Activated T-cell treated with anti-CD3 and anti-CD28 coated beads, Interleukin-2, amount 50 U/mL, for 72 hours (primary cell): ENCODE measurements around the gene SSBP3. TPM values are rescaled to one million over a fixed set of nuclear protein-coding genes. Genes with fewer than 3 reads are reported as not detected.
A peak's percentile ranks its signal among the peaks of the same experiment; 100 is the strongest.
"Not testable (repeated sequence)": the region's sequence is repeated elsewhere in the genome, so short reads cannot be mapped to it uniquely, and the experiment has no call there.

Experiments used
- ATAC-seq, 2 donors: fragments of 150-1000 bp; cut with Tn5 transposase; replicated peaks in 1 of 2; 2 replicates each; pipeline ENCODE4 v1.10.0; 2021; ENCODE audit warnings: moderate library complexity in 2 of 2, mild to moderate bottlenecking in 1 of 2
- DNase-seq, 2 donors: peaks; one replicate each; pipeline ENCODE4 v3.0.0; 2021 to 2022; ENCODE audit warnings: mixed read lengths in 1 of 2
- H3K27ac Mint-ChIP-seq: one replicate; pipeline ENCODE4 v1.8.0; 2022; ENCODE audit warnings: mild to moderate bottlenecking, moderate library complexity, mixed read lengths
- H3K27me3 Mint-ChIP-seq: one replicate; pipeline ENCODE4 v1.8.0; 2022; ENCODE audit warnings: low read depth, mixed read lengths
- H3K36me3 Mint-ChIP-seq, 2 donors: one replicate each; pipeline ENCODE4 v1.8.0; 2022; ENCODE audit warnings: mixed read lengths in 2 of 2, mild to moderate bottlenecking in 1 of 2; ENCODE audit not compliant: insufficient read depth in 2 of 2
- H3K4me1 Mint-ChIP-seq: one replicate; pipeline ENCODE4 v1.8.0; 2022; ENCODE audit warnings: low read depth, mixed read lengths
- H3K4me3 Mint-ChIP-seq, 2 donors: one replicate each; pipeline ENCODE4 v1.8.0; 2022; ENCODE audit warnings: mild to moderate bottlenecking in 2 of 2, mixed read lengths in 2 of 2, moderate library complexity in 2 of 2
- H3K9me3 Mint-ChIP-seq, 2 donors: one replicate each; pipeline ENCODE4 v1.8.0; 2022; ENCODE audit warnings: mixed read lengths in 2 of 2
- total RNA-seq, 2 donors: library from RNA; stranded (reverse); gene quantifications; one replicate each; pipeline ENCODE4 v1.2.3, GENCODE V29; 2022

Gene SSBP3
- total RNA-seq, 2 donors from 2014 or later, result 70.1 to 84.9 TPM

GRCh38 chr1:54240741-54241335, 165.4 kb downstream of the SSBP3 start:
- peaks cover 9% of the 10 kb centered on the region for H3K4me1 Mint-ChIP-seq
- H3K4me3 Mint-ChIP-seq, result no peak overlapping the region
- H3K9me3 Mint-ChIP-seq, result no peaks in the 10 kb centered on the region
- H3K36me3 Mint-ChIP-seq, result peaks cover 2 to 4% of the 10 kb centered on the region in 2 donors
- peak in 1 of 2 donors; percentile 25 for ATAC-seq
- no peaks in the 10 kb centered on the region for H3K27me3 Mint-ChIP-seq
- no peak overlapping the region for H3K27ac Mint-ChIP-seq
- DNase-seq, result no peak

- H3K36me3 Mint-ChIP-seq, result peaks cover 2 to 4% of the 10 kb centered on the region in 2 donors
- H3K4me1 Mint-ChIP-seq, result peaks cover 9% of the 10 kb centered on the region
- no peak overlapping the region for H3K4me3 Mint-ChIP-seq
- ATAC-seq (no peak), DNase-seq (no peak)
- H3K27ac Mint-ChIP-seq, result no peak overlapping the region
- no peaks in the 10 kb centered on the region for H3K27me3 Mint-ChIP-seq
- H3K9me3 Mint-ChIP-seq, result no peaks in the 10 kb centered on the region
Observed at GRCh38 chr1:54239631-54240031, 166.6 kb downstream of the SSBP3 start.

GRCh38 chr1:54239035-54239383, 167.2 kb downstream of the SSBP3 start:
- Mint-ChIP-seq H3K4me3 (no peak overlapping the region), H3K27me3 (no peaks in the 10 kb centered on the region), H3K9me3 (no peaks in the 10 kb centered on the region), H3K4me1 (peaks cover 9% of the 10 kb centered on the region), H3K27ac (no peak overlapping the region), H3K36me3 (peaks cover 2 to 4% of the 10 kb centered on the region in 2 donors)
- ATAC-seq, result no peak
- no peak for DNase-seq

DNA sequence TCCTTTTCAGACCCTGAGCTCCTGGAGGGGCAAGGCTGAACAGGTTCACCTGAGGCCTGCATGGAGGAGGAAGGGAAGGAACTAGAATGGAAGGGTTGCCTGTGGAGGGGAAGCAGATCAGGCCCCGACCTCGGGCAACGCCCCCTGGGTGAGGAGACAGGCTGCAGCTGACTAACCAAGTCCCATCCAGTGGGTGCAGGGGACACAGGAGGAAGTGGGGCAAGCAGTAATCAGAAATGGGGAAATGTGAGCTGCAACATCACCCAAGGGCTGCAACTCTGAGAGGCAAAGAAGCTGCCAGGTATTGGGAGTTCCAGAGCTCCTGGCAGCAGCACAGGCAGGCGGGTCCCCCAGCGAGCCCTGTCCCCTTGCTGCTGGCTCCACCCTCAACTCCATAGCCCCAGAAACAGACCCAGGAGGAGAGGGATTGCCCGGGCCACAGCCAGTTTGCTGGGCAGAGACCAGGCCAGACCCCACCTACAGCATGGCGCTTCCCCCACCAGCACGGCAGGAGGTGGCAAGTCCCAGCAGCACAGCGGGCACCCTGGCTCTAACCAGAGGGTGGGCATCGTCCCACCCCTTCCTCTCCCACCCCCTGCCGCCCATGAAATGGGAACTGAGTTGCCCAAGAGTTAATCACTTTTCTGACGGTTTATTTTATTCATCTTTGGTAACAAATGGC, 167.7 kb downstream of the SSBP3 start:
- Mint-ChIP-seq H3K27me3 (no peaks in the 10 kb centered on the region), H3K27ac (no peak overlapping the region)

DNA sequence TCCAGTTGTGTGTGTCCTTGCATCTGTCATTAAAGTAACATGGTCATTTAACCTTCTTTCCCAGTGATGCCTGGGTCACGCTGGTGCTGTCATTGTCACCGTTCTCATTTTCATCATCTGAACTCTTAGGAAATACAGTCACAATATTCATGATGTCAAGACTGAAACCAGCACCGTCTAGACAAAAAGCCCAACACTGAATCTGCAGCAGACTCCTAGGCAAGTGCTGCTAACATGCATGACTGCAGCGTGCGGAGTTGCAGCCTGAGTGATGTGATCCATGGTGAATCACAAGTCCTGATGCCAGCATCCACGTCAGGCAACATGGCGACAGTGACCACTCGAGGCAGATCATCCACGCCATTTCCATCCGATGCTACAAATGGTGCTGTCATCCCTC, 168.6 kb downstream of the SSBP3 start:
- ATAC-seq (no peak), DNase-seq (no peak)
- H3K4me3 Mint-ChIP-seq, result no peak overlapping the region
- H3K36me3 Mint-ChIP-seq, result peaks cover 2 to 4% of the 10 kb centered on the region in 2 donors
- H3K9me3 Mint-ChIP-seq, result no peaks in the 10 kb centered on the region
- H3K27ac Mint-ChIP-seq, result no peak overlapping the region
- H3K27me3 Mint-ChIP-seq, result no peaks in the 10 kb centered on the region
- H3K4me1 Mint-ChIP-seq, result peaks cover 9% of the 10 kb centered on the region

More for the DNA sequence above, 167.7 kb downstream of the SSBP3 start:
- peaks cover 9% of the 10 kb centered on the region for H3K4me1 Mint-ChIP-seq
- no peak overlapping the region for H3K4me3 Mint-ChIP-seq
- ATAC-seq (no peak), DNase-seq (no peak)
- H3K9me3 Mint-ChIP-seq, result no peaks in the 10 kb centered on the region
- H3K36me3 Mint-ChIP-seq, result peaks cover 2 to 4% of the 10 kb centered on the region in 2 donors

- no peaks in the 10 kb centered on the region for H3K27me3 Mint-ChIP-seq
- ATAC-seq (no peak), DNase-seq (no peak)
- H3K36me3 Mint-ChIP-seq, result peaks cover 2 to 4% of the 10 kb centered on the region in 2 donors
- H3K27ac Mint-ChIP-seq, result no peak overlapping the region
- H3K9me3 Mint-ChIP-seq, result no peaks in the 10 kb centered on the region
- H3K4me3 Mint-ChIP-seq, result no peak overlapping the region
- H3K4me1 Mint-ChIP-seq, result peaks cover 32% of the 10 kb centered on the region
Observed at GRCh38 chr1:54234284-54234683, 171.9 kb downstream of the SSBP3 start.

DNA sequence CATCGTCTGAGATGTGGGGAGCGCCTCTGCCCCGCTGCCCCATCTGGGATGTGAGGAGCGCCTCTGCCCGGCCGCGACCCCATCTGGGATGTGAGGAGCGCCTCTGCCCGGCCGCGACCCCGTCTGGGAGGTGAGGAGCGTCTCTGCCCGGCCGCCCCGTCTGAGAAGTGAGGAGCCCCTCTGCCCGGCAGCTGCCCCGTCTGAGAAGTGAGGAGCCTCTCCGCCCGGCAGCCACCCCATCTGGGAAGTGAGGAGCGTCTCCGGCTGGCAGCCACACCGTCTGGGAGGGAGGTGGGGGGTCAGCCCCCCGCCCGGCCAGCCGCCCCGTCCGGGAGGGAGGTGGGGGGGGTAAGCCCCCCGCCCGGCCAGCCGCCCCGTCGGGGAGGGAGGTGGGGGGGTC, 173.0 kb downstream of the SSBP3 start:
- ATAC-seq, H3K4me3 Mint-ChIP-seq, H3K9me3 Mint-ChIP-seq, H3K27ac Mint-ChIP-seq, H3K36me3 Mint-ChIP-seq, H3K27me3 Mint-ChIP-seq, DNase-seq: not testable (repeated sequence)
- H3K4me1 Mint-ChIP-seq, result peaks cover 39% of the 10 kb centered on the region

DNA sequence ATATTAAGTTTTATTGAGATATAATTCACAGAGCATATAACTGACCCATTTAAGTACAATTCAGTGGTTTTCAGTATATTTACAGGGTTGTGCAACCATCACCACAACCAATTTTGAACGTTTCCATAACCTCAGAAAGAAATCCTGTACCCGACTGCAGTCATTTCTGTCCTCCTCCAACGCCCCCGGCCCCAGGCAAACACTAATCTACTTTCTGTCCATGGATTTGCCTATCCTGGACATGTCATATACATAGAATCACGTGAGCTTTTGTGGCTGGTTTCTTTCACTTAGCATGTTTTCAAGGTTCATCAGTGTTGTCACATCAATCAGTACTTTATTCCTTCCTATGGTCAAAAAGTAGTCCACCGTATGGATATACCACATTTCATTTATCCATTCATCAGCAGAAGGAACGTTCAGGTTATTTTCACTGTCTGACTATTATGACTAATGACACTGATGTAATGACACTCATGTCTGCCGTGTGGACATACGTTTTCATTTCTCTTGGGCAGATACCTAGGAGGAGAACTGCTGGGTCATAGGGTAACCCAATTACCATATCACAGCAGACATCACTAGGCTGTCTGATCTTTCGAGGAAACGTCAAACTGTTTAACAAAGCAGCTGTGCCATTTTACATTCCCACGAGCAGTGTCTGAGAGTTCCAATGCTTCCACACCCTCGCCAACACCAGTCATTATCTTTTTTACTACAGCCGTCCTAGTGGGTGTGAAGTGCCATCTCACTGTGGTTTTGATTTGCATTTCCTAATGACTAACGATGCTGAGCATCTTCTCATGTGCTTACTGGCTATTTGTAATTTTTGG, 175.5 kb downstream of the SSBP3 start:
- Mint-ChIP-seq H3K36me3 (no peaks in the 10 kb centered on the region), H3K4me1 (peaks cover 43% of the 10 kb centered on the region), H3K9me3 (no peaks in the 10 kb centered on the region), H3K27ac (peak overlapping the region; percentile 55), H3K4me3 (peak overlapping the region; percentile 13 to 48), H3K27me3 (no peaks in the 10 kb centered on the region)
- DNase-seq, result peak; percentile 60 to 63
- peak; percentile 55 to 74 for ATAC-seq

GRCh38 chr1:54229281-54229891, 176.8 kb downstream of the SSBP3 start:
- H3K27ac Mint-ChIP-seq, result peak overlapping the region; percentile 84
- H3K4me3 Mint-ChIP-seq, result peak overlapping the region; percentile 46 to 48
- ATAC-seq (peak; percentile 48 to 60), DNase-seq (peak; percentile 40 to 42)
- H3K36me3 Mint-ChIP-seq, result peaks cover 2 to 3% of the 10 kb centered on the region in 2 donors
- no peaks in the 10 kb centered on the region for H3K27me3 Mint-ChIP-seq
- no peaks in the 10 kb centered on the region for H3K9me3 Mint-ChIP-seq
- peaks cover 43% of the 10 kb centered on the region for H3K4me1 Mint-ChIP-seq

DNA sequence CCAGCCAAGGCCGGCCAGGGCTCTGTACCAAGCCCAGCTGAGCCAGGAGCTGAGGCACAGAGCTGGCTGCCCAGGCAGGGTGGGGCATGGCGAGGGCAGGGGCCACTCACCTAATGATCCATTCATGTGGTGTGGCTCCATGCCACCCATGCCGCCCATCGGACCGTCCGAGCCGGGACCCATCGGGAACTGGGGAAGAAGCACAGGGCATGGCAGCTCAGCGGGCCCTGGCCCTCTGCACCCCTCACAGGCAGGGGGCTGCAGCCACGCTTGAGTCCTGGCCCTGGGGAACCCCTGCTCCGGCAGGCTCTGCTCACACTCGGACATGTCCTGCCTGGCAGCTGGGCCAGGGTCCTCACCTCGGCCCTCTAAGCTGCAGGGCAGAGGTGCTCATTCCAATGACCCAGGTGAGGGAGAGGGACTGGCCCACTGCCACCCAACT, 177.5 kb downstream of the SSBP3 start:
- no peak for ATAC-seq
- H3K36me3 Mint-ChIP-seq, result peaks cover 2 to 3% of the 10 kb centered on the region in 2 donors
- no peaks in the 10 kb centered on the region for H3K9me3 Mint-ChIP-seq
- peaks cover 43% of the 10 kb centered on the region for H3K4me1 Mint-ChIP-seq
- H3K27ac Mint-ChIP-seq, result no peak overlapping the region
- H3K27me3 Mint-ChIP-seq, result no peaks in the 10 kb centered on the region
- H3K4me3 Mint-ChIP-seq, result no peak overlapping the region
- DNase-seq, result no peak

DNA sequence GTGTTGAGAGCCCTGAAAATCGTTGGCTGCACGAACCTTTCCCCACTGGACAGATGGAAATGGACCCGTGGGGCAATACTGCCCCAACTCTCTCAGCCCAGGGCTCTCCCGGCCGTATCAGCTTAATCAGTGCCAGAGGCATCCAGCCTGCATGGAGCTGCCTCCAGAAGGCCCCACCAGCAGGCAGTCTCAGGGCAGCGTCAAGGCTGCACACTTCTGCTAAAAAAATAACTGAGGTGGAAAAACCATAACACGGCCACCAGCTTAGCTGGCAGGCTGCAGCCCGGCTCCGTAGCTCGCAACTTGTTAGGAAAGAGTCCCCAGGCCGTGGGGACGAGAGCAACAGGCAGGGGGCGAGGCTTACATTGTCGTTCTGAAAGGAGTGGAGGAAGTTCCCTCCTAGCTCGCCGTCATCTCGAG, 178.3 kb downstream of the SSBP3 start:
- no peak for ATAC-seq

GRCh38 chr1:54227091-54227602, 179.0 kb downstream of the SSBP3 start:
- Mint-ChIP-seq H3K27ac (peak overlapping the region; percentile 52), H3K36me3 (peaks cover 2 to 3% of the 10 kb centered on the region in 2 donors), H3K27me3 (no peaks in the 10 kb centered on the region), H3K4me3 (no peak overlapping the region), H3K9me3 (no peaks in the 10 kb centered on the region), H3K4me1 (peaks cover 43% of the 10 kb centered on the region)
- ATAC-seq, result peak in 1 of 2 donors; percentile 6
- no peak for DNase-seq

More for the DNA sequence above, 178.3 kb downstream of the SSBP3 start:
- H3K4me3 Mint-ChIP-seq, result peak overlapping the region in 1 of 2 donors; percentile 19
- no peaks in the 10 kb centered on the region for H3K9me3 Mint-ChIP-seq
- peaks cover 43% of the 10 kb centered on the region for H3K4me1 Mint-ChIP-seq
- no peak for DNase-seq
- H3K27me3 Mint-ChIP-seq, result no peaks in the 10 kb centered on the region
- peaks cover 2 to 3% of the 10 kb centered on the region in 2 donors for H3K36me3 Mint-ChIP-seq
- H3K27ac Mint-ChIP-seq, result peak overlapping the region; percentile 52
